Prostate gland (tissue), 2 donors: Measurements from ENCODE around the gene PHAF1.

Experiments
- POLR2A ChIP-seq: fragments of 450-650 bp; IDR thresholded peaks from one replicate; pipeline ENCODE4 v1.6.1; 2016; ENCODE audit warnings: antibody characterized with exemption, mild to moderate bottlenecking
- TF ChIP-seq, protein P1 (sequence below), 4 experiments: fragments of 200-600 bp in 2 of 4; fragments of 450-650 bp in 2 of 4; sonication (generic) in 2 of 4; IDR thresholded peaks; 1 replicate in 3 of 4; 2 replicates in 1 of 4; pipeline ENCODE4 v1.5.1; 2016 to 2019; ENCODE audit warnings: antibody characterized with exemption in 4 of 4, mild to moderate bottlenecking in 2 of 4, moderate library complexity in 2 of 4

DNA sequence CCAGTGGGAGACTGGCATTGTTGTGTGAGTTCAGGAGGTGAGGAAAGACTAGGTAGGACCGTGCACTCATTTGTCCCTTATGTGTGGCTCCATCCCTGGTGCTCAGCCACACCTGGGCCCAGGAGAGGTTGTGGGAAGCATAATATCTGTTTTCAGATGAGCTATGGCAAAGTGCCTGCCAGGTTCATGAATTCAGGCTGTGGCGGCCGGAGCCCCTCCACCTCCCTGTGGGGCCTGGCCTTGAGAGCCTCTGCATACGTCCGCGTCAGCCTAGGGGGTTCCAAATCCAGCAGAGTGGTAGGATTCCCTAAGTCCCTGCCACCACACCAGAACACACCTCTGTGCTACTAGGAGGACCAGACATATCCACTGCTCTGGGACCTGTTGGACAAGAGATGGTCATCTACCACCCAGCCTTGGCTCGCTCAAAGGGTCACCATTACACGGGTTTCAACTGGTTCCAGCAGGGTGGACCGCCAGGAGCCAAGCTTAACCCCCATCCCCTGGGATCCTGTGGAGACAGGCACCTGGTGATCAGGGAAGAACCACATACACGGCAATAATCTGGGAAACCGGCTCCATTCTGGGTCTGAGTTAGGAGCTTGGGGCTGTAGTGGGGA lies 39.0 kb downstream of the PHAF1 start:
- TF ChIP-seq POLR2A = no peak
- TF ChIP-seq, protein P1, sequence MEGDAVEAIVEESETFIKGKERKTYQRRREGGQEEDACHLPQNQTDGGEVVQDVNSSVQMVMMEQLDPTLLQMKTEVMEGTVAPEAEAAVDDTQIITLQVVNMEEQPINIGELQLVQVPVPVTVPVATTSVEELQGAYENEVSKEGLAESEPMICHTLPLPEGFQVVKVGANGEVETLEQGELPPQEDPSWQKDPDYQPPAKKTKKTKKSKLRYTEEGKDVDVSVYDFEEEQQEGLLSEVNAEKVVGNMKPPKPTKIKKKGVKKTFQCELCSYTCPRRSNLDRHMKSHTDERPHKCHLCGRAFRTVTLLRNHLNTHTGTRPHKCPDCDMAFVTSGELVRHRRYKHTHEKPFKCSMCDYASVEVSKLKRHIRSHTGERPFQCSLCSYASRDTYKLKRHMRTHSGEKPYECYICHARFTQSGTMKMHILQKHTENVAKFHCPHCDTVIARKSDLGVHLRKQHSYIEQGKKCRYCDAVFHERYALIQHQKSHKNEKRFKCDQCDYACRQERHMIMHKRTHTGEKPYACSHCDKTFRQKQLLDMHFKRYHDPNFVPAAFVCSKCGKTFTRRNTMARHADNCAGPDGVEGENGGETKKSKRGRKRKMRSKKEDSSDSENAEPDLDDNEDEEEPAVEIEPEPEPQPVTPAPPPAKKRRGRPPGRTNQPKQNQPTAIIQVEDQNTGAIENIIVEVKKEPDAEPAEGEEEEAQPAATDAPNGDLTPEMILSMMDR (IDR thresholded peaks at IDR 0.05) = no peak
